AML-193 (cell line): Measurements from ENCODE around the gene HABP4.
"Not testable (repeated sequence)": the region's sequence is repeated elsewhere in the genome, so short reads cannot be mapped to it uniquely, and the experiment has no call there.

Source experiments
- DNase-seq, 2 experiments: peaks; one replicate each; lab custom pipeline; 2025; lab: John Stamatoyannopoulos, UW

HABP4 gene

GRCh38 chr9:96499257-96499656 is 49.3 kb downstream of the HABP4 start:
- no peak for DNase-seq

DNA sequence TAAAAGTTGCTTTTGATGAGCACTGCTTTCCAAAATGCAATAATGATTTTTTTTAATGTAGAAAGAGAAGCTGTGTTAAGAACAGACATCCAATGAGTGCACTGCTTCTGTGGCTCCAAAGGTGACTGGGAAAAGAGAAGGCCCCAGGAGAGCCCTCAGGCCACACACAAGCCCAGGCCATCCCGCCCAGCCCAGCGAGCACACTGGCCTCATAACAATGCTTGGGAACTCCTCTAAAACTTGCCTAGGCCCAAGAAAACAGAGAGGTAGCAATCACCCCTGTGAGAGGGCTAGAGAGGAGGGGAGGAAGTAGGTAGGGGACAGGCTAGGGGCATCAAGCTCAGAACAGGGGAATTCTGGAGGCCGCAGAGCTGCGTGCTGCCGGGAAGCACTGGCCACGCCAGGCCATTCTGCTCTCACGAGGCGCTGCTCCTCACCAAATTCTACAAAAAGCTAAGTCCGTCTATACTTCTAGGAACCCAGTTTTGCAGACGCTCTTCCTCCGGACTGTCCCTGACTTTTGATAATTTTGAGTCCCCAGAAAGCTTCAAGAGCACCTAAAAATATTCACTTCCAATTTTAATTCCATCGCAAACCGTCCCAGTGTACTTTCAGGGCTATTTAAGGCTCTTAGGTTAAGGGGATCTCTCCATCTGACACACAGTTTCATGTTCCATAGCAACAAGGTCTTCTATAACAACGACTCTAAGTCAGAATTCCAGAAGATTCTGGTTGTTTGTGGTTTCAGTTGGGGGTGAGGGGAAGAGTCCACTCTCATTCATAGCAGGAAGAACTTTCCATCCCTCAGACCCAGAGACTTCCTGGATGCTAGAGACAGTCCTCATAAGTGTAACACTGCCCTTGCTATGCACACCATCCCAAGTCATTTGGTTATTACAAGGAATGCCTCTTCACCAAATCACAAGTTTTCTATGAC is 51.0 kb downstream of the HABP4 start:
- DNase-seq, result no peak

GRCh38 chr9:96501633-96502538 is 51.9 kb downstream of the HABP4 start:
- DNase-seq, result no peak

DNA sequence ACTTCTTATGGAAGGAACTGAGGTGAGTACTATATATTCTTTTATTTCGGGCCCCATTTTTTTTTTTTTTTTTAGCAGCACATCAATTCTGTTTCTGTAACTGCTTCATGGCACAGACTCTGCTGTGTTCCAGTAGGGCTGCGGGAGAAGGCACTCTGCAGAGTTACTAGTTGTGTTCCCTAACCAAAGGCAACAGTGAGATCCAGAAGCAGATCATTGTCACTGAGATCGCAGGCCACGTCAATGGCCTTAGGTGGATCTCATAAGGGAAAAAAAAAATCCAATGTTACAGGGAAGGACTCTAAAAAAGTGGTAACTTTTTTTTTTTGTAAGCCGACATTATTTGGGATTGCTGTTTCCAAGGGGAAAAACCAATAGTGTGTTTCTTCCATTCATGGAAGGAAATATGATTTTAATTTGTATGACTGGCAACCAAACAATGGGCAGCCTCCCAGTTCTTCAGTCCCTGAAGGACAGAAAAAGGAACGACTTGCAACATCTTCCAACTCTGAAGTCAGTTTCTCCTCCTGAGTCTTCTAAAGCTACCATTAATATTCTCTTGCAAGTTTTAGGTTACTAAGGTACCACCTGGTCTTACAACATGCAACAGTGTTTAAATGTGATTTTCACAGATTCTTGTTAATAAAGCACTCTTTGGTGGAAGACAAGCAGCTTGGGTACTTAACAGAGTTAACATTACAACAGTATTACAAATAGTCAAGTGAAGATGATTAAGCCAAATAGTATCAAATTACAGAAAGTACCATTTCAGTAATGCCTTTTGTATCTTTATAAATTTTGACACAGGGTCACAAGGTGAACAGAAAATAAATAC is 52.8 kb downstream of the HABP4 start:
- no peak for DNase-seq

DNA sequence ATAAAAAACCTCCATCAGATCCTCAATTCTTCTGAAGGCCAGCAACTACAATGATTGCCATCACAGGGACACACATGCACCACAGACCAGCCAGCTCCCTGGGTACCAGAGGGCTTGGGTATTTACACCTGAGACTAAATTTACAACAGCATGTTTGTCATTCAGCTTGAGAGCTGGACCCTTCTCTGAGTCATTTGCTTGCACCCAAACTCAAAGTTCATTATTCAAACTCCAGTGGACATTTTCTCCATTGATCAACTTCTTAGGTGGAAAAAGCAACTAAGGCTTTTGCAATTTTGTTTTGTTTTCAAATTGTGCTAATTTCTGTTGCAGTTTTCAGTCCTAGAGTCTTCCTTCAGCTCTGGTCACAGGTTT is 53.4 kb downstream of the HABP4 start:
- DNase-seq, result not testable (repeated sequence)

DNA sequence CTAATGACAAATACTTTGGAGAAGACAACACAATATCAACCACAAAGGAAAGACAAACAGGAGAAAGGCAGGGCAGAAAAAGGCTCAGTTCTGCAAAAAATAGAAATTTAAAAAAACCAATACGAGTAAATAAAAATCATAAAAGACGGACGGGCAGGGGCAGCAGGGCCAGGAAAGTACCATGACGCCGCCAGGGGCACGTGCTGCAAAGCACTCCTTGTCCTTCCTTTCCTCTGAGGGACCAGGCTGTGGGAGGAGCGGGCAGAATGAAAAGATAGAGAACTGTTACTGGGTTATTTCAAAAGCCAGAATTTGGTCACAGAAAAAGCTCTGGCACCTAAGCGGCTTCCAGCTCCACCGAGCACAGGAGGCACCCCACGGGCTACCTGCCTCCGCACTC is 53.9 kb downstream of the HABP4 start:
- DNase-seq, result no peak

DNA sequence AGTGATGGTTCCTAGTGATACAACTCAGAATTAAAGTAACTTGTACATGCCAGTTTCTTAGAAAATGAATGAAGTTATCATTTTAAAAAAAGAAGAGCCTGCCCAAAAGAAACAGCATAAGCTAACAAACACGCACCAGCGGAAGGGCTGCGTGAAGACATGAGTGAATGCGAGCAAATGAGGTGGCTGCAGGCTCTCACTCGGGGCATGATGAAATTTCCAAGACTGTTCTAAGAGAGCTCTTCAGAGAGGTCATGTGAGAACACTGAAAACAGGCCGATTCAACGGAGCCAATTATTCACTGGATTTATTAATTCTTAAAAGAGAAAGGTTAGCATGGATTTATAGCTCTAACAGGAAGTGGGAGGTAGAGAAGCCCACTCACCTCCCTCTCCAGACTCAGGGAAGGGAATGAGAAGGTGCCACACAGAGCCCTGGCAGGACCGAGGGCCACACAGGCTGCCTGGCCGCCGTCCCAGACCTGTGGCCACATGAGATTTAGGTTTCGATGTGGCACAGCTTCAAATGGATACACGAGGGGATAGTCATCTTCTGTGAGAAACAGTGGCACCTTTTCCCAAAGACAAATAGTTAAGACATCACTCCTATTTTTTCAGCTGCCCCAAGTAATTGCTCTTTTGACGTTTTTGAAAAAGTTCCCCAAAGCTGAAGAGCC is 55.5 kb downstream of the HABP4 start:
- no peak for DNase-seq

- DNase-seq, result no peak
These were observed 58.4 kb downstream of the HABP4 start for GRCh38 chr9:96508227-96508940.

- no peak for DNase-seq
These were observed 59.1 kb downstream of the HABP4 start for GRCh38 chr9:96509026-96509425.

DNA sequence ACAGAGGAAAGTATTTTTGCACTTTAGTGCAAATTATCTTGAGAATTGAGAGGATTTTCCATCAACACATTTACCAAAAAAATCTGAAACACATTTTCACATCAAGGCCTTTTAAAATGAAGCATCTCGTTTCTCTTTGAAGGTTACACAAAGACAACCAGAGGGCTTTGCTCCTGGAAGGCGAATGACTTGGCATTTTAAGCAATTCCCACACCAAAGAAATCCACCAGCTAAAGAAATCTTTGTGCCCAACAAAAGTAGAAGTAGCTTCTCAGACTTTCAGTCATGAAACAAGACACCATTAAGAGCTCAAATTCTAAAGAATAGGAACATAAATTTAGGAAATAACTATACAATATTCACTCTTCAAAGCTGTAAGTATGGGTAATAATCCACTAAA is 59.9 kb downstream of the HABP4 start:
- no peak for DNase-seq

DNA sequence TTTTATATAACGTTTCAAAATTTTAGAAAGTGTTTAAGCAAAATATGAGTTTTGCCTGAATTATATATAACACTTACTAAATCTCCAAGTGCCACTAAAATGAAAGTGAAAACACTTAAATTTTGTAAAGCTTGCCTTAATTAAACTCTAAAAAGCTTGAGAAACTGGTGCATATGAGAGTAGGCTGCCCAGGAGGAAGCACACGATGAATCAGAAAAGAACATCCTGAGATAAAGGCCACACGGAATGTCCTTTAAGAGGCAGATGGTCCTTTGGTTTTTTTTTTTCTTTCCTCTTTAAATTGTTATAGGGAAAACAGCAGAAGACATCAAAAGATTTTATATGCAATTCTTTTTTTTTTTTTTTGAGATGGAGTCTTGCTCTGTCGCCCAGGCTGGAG is 60.3 kb downstream of the HABP4 start:
- no peak for DNase-seq

DNA sequence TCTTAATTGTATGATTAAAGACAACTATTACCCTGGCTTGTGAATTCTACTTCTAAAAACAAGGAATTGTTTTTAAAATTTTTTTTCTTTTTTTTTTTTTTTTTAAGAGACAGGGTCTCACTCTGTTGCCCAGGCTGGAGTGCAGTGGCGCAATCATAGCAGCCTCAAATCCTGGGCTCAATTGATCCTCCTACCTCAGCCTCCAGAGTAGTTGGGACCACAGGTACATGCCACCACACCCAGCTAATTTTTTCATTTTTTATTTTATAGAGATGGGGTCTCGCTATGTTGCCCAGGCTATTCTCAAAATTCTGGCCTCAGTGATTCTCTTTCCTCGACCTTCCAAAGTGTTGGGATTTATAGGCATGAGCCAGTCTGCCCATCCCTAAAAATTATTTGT is 62.3 kb downstream of the HABP4 start:
- no peak for DNase-seq

GRCh38 chr9:96513622-96514021 is 63.7 kb downstream of the HABP4 start:
- no peak for DNase-seq

DNA sequence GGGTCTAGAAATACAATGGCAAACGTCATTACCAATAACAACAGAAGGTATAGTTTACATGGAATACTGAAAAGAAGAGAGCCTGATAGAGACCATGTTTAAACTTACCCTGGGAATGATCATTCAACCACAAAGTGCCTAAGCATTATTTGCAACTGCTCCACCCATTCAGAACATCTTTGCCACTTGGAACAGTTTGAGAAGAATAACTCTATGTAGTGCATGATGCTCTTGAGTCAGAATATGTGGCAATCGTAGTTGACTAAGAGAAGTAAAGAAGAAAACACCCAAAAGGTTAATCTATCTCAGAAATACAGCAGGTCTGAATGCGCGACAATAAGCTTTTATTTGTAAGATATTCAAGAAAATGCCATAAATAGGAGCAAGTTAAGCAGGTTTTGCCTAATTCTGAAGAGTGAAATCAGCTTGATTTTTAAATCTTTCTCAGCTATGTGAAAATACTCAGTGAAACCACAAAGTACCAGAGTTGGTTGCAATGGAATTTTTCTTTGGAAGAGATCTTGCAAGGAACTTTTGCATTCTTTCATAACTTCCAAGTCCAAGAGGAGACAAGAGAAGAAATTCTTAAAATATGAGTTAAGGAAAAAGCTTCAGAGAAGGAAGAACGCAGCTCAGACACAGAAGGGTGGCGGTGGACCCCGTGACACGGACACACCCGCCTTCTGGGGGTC is 64.3 kb downstream of the HABP4 start:
- no peak for DNase-seq

DNA sequence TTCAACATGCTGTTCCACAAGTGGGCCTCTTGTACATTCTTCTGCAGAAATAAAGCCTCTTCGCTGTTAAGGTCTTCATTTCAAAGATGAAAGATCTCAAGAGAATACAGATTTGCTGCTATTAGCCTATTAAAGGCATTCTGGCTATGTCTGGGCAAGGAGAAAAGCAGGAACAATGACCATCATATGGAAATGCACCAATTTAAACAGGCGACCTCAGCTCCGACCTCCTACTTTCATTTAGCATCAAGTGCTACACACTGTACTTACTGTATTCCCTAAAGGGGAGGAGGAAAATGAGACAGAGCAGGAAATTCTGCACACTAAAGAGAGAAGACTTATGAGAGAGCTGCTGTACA is 64.8 kb downstream of the HABP4 start:
- no peak for DNase-seq

DNA sequence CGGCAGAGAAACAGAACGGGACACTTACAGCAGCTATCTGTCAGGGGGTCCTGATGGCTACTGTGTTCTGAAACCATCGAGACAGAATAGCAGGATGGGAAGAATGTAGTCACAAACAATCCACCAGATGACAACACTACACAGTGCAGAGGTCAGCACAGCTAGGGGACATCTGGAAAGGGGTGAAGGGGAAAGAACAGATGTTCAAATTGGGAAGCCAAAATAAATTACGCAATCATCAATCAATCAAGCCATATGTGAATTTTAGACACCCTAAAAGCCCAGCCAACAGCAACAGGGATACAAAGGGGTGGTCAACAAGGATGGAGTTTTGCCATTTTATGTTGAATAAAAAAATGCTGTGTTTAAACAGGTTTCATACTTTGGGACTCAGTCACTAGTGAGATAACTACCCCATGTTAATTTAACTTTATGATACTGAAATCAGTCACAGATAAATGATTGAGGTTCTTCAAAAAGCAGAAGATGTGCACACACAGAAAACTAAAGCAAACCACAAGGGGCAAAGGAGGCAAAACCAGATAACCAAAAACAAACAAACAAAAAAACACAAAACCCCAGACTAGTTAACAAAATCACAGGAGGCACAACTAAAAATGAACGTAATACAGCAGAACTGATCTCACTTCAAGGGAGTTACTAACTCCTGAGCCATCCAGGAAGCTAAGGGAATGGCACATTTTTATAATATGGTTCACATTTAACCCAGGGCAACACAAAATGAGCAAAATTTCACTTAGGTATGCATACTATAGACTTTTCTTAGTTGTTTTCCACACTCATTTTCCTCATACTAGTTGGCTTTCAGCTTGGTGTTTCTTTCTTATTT is 65.9 kb downstream of the HABP4 start:
- no peak for DNase-seq

- no peak for DNase-seq
These were observed 69.1 kb downstream of the HABP4 start for GRCh38 chr9:96519095-96519494.

DNA sequence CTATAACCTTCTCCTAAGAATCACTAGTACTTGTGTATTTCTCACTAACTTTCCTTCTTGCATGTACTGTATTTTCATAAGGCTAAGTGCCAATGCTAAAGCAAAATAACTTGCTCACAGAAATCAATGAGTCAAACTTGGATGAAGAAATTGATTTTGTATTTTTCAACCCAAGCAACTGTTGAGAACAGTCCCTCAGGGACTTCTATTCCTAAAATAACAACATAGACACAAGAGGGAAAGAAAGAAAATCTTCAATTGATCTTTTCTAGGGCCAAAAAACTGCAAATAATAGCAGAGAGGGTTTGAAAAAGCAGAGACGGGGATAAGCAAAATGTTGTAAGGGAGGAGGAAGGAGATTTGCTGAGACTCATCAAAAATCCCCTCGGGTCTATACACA is 69.8 kb downstream of the HABP4 start:
- DNase-seq, result no peak

DNA sequence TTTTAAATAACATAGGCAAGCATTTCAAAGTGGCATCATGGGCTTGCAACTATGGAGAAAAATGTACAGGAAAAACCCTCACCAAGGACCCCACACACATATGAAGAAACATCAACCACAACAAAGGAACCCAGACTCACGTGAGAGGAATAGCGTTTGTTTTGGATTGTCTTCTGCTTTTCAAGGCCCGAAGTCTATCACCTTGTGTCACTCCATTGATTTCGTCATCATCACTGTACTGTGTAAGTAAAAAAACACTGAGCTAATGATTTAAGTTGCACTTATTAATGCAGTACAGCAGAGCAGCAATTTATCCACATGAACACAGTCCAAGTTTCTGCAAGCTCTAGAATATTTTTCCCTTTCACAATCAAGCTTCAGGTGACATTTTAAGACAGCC is 72.4 kb downstream of the HABP4 start:
- DNase-seq, result peak in 1 of 2 experiments; percentile 15
